ENCODE data around the gene NUMA1. TPM values are rescaled to one million over a fixed set of nuclear protein-coding genes. Genes with fewer than 3 reads are reported as not detected.

The NUMA1 gene
- total and polyA plus RNA-seq, 2 of the 8 experiments (the other 6 are each of a cell fraction or from before 2014, with no cell fraction given), result 101 to 107 TPM

- TF ChIP-seq YY1 (IDR thresholded peaks at IDR 0.05; ENCODE audit: low read depth, low read length), result no peak
Measured at GRCh38 chr11:72024069-72024754, 56.1 kb downstream of the NUMA1 start (continued).
